Measurements from ENCODE around the gene TLL2.

The TLL2 gene

GRCh38 chr10:96463562-96463961 lies 50.2 kb downstream of the TLL2 start:
- H3K4me3 ChIP-seq (ENCODE audit: low read length in 2 of 2) = no peak overlapping the region
- no peak overlapping the region for H3K27ac ChIP-seq (ENCODE audit: low read length)
- no peaks in the 10 kb centered on the region for H3K36me3 ChIP-seq (ENCODE audit: control insufficient read depth in 2 of 2, insufficient read depth in 2 of 2, low read length in 2 of 2)
- H3K9me3 ChIP-seq (ENCODE audit: control insufficient read depth in 2 of 2, low read length in 2 of 2) = peaks cover 0 to 5% of the 10 kb centered on the region in 2 donors
- H3K9ac ChIP-seq (ENCODE audit: low read length in 2 of 2) = no peak overlapping the region
- no peaks in the 10 kb centered on the region for H3K4me1 ChIP-seq (ENCODE audit: control insufficient read depth, insufficient read depth, low read length)
- H3K27me3 ChIP-seq (ENCODE audit: control insufficient read depth in 1 of 2, insufficient read depth in 2 of 2, low read length in 2 of 2) = no peaks in the 10 kb centered on the region

GRCh38 chr10:96462606-96463151 lies 51.0 kb downstream of the TLL2 start:
- Histone ChIP-seq H3K36me3 (ENCODE audit: control insufficient read depth in 2 of 2, insufficient read depth in 2 of 2, low read length in 2 of 2) (no peaks in the 10 kb centered on the region), H3K4me1 (ENCODE audit: control insufficient read depth, insufficient read depth, low read length) (no peaks in the 10 kb centered on the region), H3K9ac (ENCODE audit: low read length in 2 of 2) (no peak overlapping the region), H3K4me3 (ENCODE audit: low read length in 2 of 2) (no peak overlapping the region), H3K27ac (ENCODE audit: low read length) (no peak overlapping the region), H3K27me3 (ENCODE audit: control insufficient read depth in 1 of 2, insufficient read depth in 2 of 2, low read length in 2 of 2) (no peaks in the 10 kb centered on the region), H3K9me3 (ENCODE audit: control insufficient read depth in 2 of 2, low read length in 2 of 2) (peaks cover 0 to 5% of the 10 kb centered on the region in 2 donors)

- Histone ChIP-seq H3K27ac (ENCODE audit: low read length) (no peak overlapping the region), H3K4me1 (ENCODE audit: control insufficient read depth, insufficient read depth, low read length) (no peaks in the 10 kb centered on the region)
Observed at GRCh38 chr10:96460316-96460715, 53.4 kb downstream of the TLL2 start.

GRCh38 chr10:96457341-96457740 lies 56.4 kb downstream of the TLL2 start:
- no peaks in the 10 kb centered on the region for H3K4me1 ChIP-seq (ENCODE audit: control insufficient read depth, insufficient read depth, low read length)

More at GRCh38 chr10:96460316-96460715, 53.4 kb downstream of the TLL2 start:
- H3K9ac ChIP-seq (ENCODE audit: low read length in 2 of 2) = no peak overlapping the region
- H3K27me3 ChIP-seq (ENCODE audit: control insufficient read depth in 1 of 2, insufficient read depth in 2 of 2, low read length in 2 of 2) = peaks cover 0 to 3% of the 10 kb centered on the region in 2 donors
- no peak overlapping the region for H3K4me3 ChIP-seq (ENCODE audit: low read length in 2 of 2)
- peaks cover 0 to 5% of the 10 kb centered on the region in 2 donors for H3K9me3 ChIP-seq (ENCODE audit: control insufficient read depth in 2 of 2, low read length in 2 of 2)
- H3K36me3 ChIP-seq (ENCODE audit: control insufficient read depth in 2 of 2, insufficient read depth in 2 of 2, low read length in 2 of 2) = no peaks in the 10 kb centered on the region

GRCh38 chr10:96456296-96456840 lies 57.4 kb downstream of the TLL2 start:
- Histone ChIP-seq H3K4me3 (ENCODE audit: low read length in 2 of 2) (no peak overlapping the region), H3K9ac (ENCODE audit: low read length in 2 of 2) (no peak overlapping the region), H3K36me3 (ENCODE audit: control insufficient read depth in 2 of 2, insufficient read depth in 2 of 2, low read length in 2 of 2) (no peaks in the 10 kb centered on the region), H3K4me1 (ENCODE audit: control insufficient read depth, insufficient read depth, low read length) (no peaks in the 10 kb centered on the region), H3K27me3 (ENCODE audit: control insufficient read depth in 1 of 2, insufficient read depth in 2 of 2, low read length in 2 of 2) (peaks cover 0 to 3% of the 10 kb centered on the region in 2 donors), H3K9me3 (ENCODE audit: control insufficient read depth in 2 of 2, low read length in 2 of 2) (peaks cover 0 to 5% of the 10 kb centered on the region in 2 donors), H3K27ac (ENCODE audit: low read length) (no peak overlapping the region)

More at GRCh38 chr10:96457341-96457740, 56.4 kb downstream of the TLL2 start:
- H3K9me3 ChIP-seq (ENCODE audit: control insufficient read depth in 2 of 2, low read length in 2 of 2) = peaks cover 0 to 5% of the 10 kb centered on the region in 2 donors
- H3K9ac ChIP-seq (ENCODE audit: low read length in 2 of 2) = no peak overlapping the region
- no peaks in the 10 kb centered on the region for H3K36me3 ChIP-seq (ENCODE audit: control insufficient read depth in 2 of 2, insufficient read depth in 2 of 2, low read length in 2 of 2)
- H3K4me3 ChIP-seq (ENCODE audit: low read length in 2 of 2) = no peak overlapping the region
- no peak overlapping the region for H3K27ac ChIP-seq (ENCODE audit: low read length)
- peaks cover 0 to 3% of the 10 kb centered on the region in 2 donors for H3K27me3 ChIP-seq (ENCODE audit: control insufficient read depth in 1 of 2, insufficient read depth in 2 of 2, low read length in 2 of 2)

GRCh38 chr10:96453856-96454583 lies 59.7 kb downstream of the TLL2 start:
- H3K27me3 ChIP-seq (ENCODE audit: control insufficient read depth in 1 of 2, insufficient read depth in 2 of 2, low read length in 2 of 2) = peaks cover under 1 to 3% of the 10 kb centered on the region in 2 donors
- H3K4me3 ChIP-seq (ENCODE audit: low read length in 2 of 2) = no peak overlapping the region
- no peaks in the 10 kb centered on the region for H3K36me3 ChIP-seq (ENCODE audit: control insufficient read depth in 2 of 2, insufficient read depth in 2 of 2, low read length in 2 of 2)
- H3K9me3 ChIP-seq (ENCODE audit: control insufficient read depth in 2 of 2, low read length in 2 of 2) = no peaks in the 10 kb centered on the region
- H3K9ac ChIP-seq (ENCODE audit: low read length in 2 of 2) = no peak overlapping the region
- H3K27ac ChIP-seq (ENCODE audit: low read length) = no peak overlapping the region
- no peaks in the 10 kb centered on the region for H3K4me1 ChIP-seq (ENCODE audit: control insufficient read depth, insufficient read depth, low read length)

GRCh38 chr10:96452494-96453153 lies 61.1 kb downstream of the TLL2 start:
- Histone ChIP-seq H3K9me3 (ENCODE audit: control insufficient read depth in 2 of 2, low read length in 2 of 2) (no peaks in the 10 kb centered on the region), H3K36me3 (ENCODE audit: control insufficient read depth in 2 of 2, insufficient read depth in 2 of 2, low read length in 2 of 2) (no peaks in the 10 kb centered on the region), H3K27me3 (ENCODE audit: control insufficient read depth in 1 of 2, insufficient read depth in 2 of 2, low read length in 2 of 2) (peaks cover 2 to 3% of the 10 kb centered on the region in 2 donors), H3K4me3 (ENCODE audit: low read length in 2 of 2) (no peak overlapping the region), H3K9ac (ENCODE audit: low read length in 2 of 2) (no peak overlapping the region), H3K27ac (ENCODE audit: low read length) (no peak overlapping the region), H3K4me1 (ENCODE audit: control insufficient read depth, insufficient read depth, low read length) (no peaks in the 10 kb centered on the region)

GRCh38 chr10:96450529-96451207 lies 63.1 kb downstream of the TLL2 start:
- Histone ChIP-seq H3K36me3 (ENCODE audit: control insufficient read depth in 2 of 2, insufficient read depth in 2 of 2, low read length in 2 of 2) (no peaks in the 10 kb centered on the region), H3K9me3 (ENCODE audit: control insufficient read depth in 2 of 2, low read length in 2 of 2) (no peaks in the 10 kb centered on the region), H3K27ac (ENCODE audit: low read length) (no peak overlapping the region), H3K4me1 (ENCODE audit: control insufficient read depth, insufficient read depth, low read length) (no peaks in the 10 kb centered on the region), H3K4me3 (ENCODE audit: low read length in 2 of 2) (no peak overlapping the region), H3K9ac (ENCODE audit: low read length in 2 of 2) (no peak overlapping the region), H3K27me3 (ENCODE audit: control insufficient read depth in 1 of 2, insufficient read depth in 2 of 2, low read length in 2 of 2) (peaks cover 0 to 2% of the 10 kb centered on the region in 2 donors)

- Histone ChIP-seq H3K27me3 (ENCODE audit: control insufficient read depth in 1 of 2, insufficient read depth in 2 of 2, low read length in 2 of 2) (peaks cover 2% of the 10 kb centered on the region in 2 donors), H3K4me3 (ENCODE audit: low read length in 2 of 2) (no peak overlapping the region), H3K9ac (ENCODE audit: low read length in 2 of 2) (no peak overlapping the region), H3K9me3 (ENCODE audit: control insufficient read depth in 2 of 2, low read length in 2 of 2) (no peaks in the 10 kb centered on the region), H3K27ac (ENCODE audit: low read length) (no peak overlapping the region), H3K4me1 (ENCODE audit: control insufficient read depth, insufficient read depth, low read length) (no peaks in the 10 kb centered on the region), H3K36me3 (ENCODE audit: control insufficient read depth in 2 of 2, insufficient read depth in 2 of 2, low read length in 2 of 2) (no peaks in the 10 kb centered on the region)
Observed at GRCh38 chr10:96448558-96448957, 65.2 kb downstream of the TLL2 start.

- no peak overlapping the region for H3K27ac ChIP-seq (ENCODE audit: low read length)
- no peaks in the 10 kb centered on the region for H3K4me1 ChIP-seq (ENCODE audit: control insufficient read depth, insufficient read depth, low read length)
- H3K9ac ChIP-seq (ENCODE audit: low read length in 2 of 2) = no peak overlapping the region
- no peak overlapping the region for H3K4me3 ChIP-seq (ENCODE audit: low read length in 2 of 2)
- no peaks in the 10 kb centered on the region for H3K36me3 ChIP-seq (ENCODE audit: control insufficient read depth in 2 of 2, insufficient read depth in 2 of 2, low read length in 2 of 2)
- H3K27me3 ChIP-seq (ENCODE audit: control insufficient read depth in 1 of 2, insufficient read depth in 2 of 2, low read length in 2 of 2) = peaks cover 2% of the 10 kb centered on the region in 2 donors
- H3K9me3 ChIP-seq (ENCODE audit: control insufficient read depth in 2 of 2, low read length in 2 of 2) = no peaks in the 10 kb centered on the region
Observed at GRCh38 chr10:96448021-96448457, 65.7 kb downstream of the TLL2 start.
